Measurements from ENCODE around the gene GNG13.
A peak's percentile ranks its signal among the peaks of the same experiment; 100 is the strongest.

The GNG13 gene

GRCh38 chr16:792221-792995 lies 8.1 kb downstream of the GNG13 start:
- DNase-seq (ENCODE audit: low read depth), result no peak
- TF ChIP-seq CTCF (IDR thresholded peaks at IDR 0.05; ENCODE audit: low read depth, low read length, missing control alignments), result no peak
- in situ Hi-C loops (cut with HindIII; ENCODE audit: low sequenced_read_pairs), result no loop called here
- no peak overlapping the region for H3K4me3 ChIP-seq (ENCODE audit: low read depth, low read length)

- H3K4me3 ChIP-seq (ENCODE audit: low read depth, low read length), result no peak overlapping the region
- no peak for TF ChIP-seq CTCF (IDR thresholded peaks at IDR 0.05; ENCODE audit: low read depth, low read length, missing control alignments)
- DNase-seq (ENCODE audit: low read depth), result no peak
- in situ Hi-C loops (cut with HindIII; ENCODE audit: low sequenced_read_pairs), result no loop called here
These were observed 9.4 kb downstream of the GNG13 start for GRCh38 chr16:791131-791530.

GRCh38 chr16:790086-790485 lies 10.4 kb downstream of the GNG13 start:
- no peak for TF ChIP-seq CTCF (IDR thresholded peaks at IDR 0.05; ENCODE audit: low read depth, low read length, missing control alignments)
- H3K4me3 ChIP-seq (ENCODE audit: low read depth, low read length), result no peak overlapping the region
- DNase-seq (ENCODE audit: low read depth), result no peak
- in situ Hi-C loops (cut with HindIII; ENCODE audit: low sequenced_read_pairs), result no loop called here

- in situ Hi-C loops (cut with HindIII; ENCODE audit: low sequenced_read_pairs), result no loop called here
- no peak for TF ChIP-seq CTCF (IDR thresholded peaks at IDR 0.05; ENCODE audit: low read depth, low read length, missing control alignments)
- no peak for DNase-seq (ENCODE audit: low read depth)
- H3K4me3 ChIP-seq (ENCODE audit: low read depth, low read length), result peak overlapping the region; percentile 69
These were observed 11.2 kb downstream of the GNG13 start for GRCh38 chr16:789191-789850.

GRCh38 chr16:788399-789126 lies 12.0 kb downstream of the GNG13 start, which contains the start of gene CHTF18:
CHTF18 (plus strand) TSS chr16:788620; CDS start chr16:788685, 65 bp downstream.
- no peak for TF ChIP-seq CTCF (IDR thresholded peaks at IDR 0.05; ENCODE audit: low read depth, low read length, missing control alignments)
- H3K4me3 ChIP-seq (ENCODE audit: low read depth, low read length), result peak within 1 kb of the TSS; percentile 91
- in situ Hi-C loops (cut with HindIII; ENCODE audit: low sequenced_read_pairs), result no loop called here
- DNase-seq (ENCODE audit: low read depth), result peak; percentile 69

- TF ChIP-seq CTCF (IDR thresholded peaks at IDR 0.05; ENCODE audit: low read depth, low read length, missing control alignments), result no peak
- in situ Hi-C loops (cut with HindIII; ENCODE audit: low sequenced_read_pairs), result no loop called here
- DNase-seq (ENCODE audit: low read depth), result no peak
- peak within 1 kb of the TSS; percentile 91 for H3K4me3 ChIP-seq (ENCODE audit: low read depth, low read length)
These were observed 12.5 kb downstream of the GNG13 start, which contains the start of gene RPUSD1 for GRCh38 chr16:787978-788398. RPUSD1 (minus strand) TSS chr16:788381; CDS start chr16:787737, 644 bp downstream.

All from astrocyte of the cerebellum (primary cell).